GM21367 (cell line): ENCODE measurements around the gene CCSER1.
"Not testable (repeated sequence)": the region's sequence is repeated elsewhere in the genome, so short reads cannot be mapped to it uniquely, and the experiment has no call there.

Experiments
- ATAC-seq: cut with Tn5 transposase; IDR thresholded peaks from one replicate; pipeline ENCODE4 v1.9.1; 2021; ENCODE audit not compliant: unreplicated experiment

The CCSER1 gene

DNA sequence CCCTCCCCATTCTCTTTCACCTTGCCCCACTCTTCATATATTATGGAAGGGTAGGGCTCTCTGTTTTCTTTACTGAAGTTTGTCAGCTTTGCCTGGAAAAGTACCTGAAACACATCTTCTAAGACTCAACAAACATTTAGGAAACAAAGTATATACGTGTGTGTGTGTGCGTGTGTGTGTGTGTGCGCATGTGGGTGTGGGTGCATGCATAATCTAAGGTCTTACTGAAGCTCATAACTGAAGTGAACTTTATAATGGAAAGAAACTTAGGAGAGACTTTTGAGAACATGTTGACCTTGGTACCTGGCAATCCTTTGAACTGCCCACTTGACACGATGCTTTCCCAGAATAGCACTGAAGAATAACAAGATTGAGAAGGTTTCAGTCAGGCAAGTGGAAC lies 1190.2 kb downstream of the CCSER1 start:
- no peak for ATAC-seq

DNA sequence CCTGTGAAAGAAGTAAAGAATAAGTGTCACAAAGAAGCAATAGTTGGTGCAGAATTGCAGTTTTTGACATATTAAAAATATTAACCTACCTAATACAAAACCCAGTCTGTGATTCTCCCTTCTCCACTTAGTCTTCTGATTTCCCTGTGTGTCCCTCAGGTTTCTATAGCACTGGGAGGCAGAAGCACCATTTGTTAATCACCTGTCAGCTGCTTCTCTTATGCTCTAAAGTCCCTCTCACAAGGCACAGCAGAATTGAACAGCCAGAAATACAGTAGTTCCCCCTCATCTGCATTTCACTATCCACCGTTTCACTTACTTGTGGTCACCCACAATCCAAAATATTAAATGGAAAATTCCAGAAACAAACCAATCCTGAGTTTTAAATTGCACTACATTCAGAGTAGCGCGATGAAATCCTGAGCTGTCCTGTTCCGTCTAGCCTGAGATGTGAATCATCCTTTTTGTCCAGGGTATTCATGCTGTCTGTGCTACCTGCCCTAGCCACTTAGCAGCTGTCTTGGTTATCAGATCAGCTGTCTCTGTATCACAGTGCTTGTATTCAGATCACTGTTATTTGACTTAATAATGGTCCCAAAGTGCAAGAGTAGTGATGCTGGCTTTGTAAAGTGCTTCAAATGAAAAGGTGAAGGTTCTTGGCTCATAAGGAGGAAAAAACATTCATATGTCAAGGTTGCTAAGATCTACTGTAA lies 1192.5 kb downstream of the CCSER1 start:
- ATAC-seq: no peak

DNA sequence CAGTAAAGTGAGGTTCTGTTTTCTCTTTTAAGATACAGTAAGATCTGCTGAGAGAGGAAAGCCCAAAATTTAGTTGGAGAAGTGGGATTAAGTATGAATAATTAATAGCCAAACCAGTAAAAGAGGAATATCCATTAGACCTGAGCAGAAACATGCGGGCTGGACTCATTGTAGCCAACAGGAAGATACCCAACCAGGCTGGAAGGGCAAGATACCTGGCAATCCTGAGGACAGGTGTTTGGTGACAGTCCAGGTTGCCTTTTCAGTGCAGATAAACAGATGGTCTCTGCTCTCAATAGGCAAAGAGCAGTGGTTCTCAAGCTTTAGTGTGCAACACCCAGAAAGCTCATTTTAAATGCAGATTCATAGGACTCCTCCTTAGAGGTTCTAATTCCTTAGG lies 1195.8 kb downstream of the CCSER1 start:
- no peak for ATAC-seq

DNA sequence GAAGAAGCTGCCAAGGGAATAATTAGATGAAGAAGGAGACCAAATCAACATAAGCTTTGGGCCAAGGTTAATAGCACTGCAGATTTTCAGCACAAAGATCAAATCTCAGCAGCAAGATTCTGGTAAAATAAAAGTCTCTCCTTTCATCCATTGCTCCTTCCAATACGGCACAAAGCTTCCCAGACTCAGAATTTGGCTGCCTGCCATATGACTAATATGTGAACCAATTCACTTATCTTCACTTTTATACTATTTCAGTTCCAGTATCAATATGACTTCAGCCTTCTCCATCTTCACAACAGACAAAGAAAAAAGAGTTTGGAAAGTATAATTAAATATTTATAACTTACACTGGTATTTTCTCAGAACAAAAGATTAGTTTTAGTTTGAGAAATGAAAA lies 1198.3 kb downstream of the CCSER1 start:
- no peak for ATAC-seq

DNA sequence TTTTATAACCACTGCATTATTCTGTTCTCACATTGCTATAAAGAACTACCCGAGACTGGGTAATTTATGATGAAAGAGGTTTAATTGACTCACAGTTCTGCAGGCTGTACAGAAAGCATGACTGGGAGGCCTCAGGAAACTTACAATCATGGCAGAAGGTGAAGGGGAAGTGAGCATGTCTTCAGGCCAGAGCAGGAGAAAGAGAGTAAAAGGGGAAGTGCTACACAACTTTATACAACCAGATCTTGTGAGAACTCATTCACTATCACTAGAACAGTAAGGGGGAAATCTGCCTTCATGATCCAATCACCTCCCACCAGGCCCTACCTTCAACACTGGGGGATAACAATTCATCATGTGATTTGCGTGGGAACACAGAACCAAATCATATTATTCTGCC lies 1199.0 kb downstream of the CCSER1 start:
- not testable (repeated sequence) for ATAC-seq

DNA sequence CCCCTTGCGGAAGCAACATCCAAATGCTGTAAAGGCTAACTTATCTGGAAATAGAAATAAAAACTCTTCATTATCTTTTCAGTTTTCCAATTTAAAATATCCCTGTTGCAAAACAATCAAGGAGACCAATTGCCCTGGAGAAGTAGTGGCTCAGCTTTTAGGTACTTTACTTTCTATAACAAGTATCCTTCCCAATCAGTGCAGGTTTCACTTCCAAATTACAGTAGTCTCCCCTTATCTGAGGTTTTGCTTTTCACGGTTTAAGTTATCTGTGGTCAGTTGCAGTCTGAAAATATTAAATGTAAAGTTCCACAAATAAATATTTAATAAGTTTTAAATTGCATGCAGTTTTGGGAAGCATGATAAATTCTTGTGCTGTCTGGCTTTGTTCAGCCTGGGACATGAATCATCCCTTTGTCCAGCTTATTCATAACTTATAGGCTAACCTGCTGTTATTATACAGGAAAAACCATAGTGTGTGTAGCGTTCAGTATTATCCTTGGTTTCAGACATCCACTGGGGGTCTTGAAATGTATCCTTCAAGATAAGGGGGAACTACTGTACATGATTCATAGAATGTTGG lies 1203.5 kb downstream of the CCSER1 start:
- ATAC-seq: no peak

DNA sequence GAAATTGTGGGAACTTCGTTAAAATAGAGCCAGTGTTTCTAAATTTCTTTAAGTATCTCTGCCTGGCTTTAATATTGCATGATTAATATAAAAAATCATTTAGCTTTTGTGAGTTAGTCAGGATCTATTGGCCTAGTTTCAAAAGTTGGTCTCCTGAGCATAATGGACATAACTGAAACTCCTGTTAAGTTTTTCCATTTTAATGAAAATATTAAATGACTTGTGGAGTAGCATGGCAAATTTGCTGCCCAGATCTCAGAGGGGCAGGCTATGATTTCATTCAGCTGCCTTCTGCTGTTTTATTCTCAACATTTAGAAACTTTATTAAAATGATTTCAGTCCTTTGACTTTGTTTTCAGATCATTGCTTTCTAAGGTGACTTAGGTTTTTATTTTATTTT lies 1213.6 kb downstream of the CCSER1 start:
- no peak for ATAC-seq

DNA sequence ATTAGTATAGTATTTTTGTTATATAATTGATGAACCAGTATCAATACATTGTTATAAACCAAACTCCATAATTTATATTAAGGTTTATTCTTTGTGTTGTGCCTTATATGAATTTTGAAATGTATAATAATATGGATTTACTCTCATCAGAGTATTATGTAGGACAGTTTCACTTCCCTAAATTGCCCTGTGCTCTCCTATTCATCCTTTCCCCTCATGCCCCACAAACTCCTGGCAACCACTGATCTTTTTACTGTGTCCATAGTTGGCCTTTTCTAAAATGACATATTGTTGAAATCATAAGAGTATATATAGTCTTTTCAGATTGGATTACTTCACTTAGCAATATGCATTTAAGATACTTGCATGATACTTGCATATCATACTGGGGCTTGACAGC lies 1218.4 kb downstream of the CCSER1 start:
- no peak for ATAC-seq

DNA sequence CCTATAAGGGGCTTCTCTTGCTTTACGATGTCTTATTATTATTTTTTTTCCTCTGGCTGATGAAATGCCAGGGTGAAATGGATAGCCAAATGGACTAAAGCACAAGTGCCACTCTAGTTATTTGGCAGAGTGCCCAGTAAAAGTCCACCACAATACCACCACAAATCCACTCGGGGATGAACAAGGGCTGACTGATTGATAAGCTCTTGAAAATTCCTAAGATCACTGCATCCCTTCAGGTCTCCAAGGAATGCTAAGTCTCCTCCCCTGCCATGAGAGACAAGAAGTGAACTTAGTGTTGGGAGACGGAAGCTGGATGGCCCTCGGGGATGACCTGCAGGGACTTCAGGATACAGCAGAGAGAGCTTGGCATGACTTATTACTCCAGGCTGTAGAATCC lies 1229.3 kb downstream of the CCSER1 start:
- ATAC-seq: not testable (repeated sequence)

DNA sequence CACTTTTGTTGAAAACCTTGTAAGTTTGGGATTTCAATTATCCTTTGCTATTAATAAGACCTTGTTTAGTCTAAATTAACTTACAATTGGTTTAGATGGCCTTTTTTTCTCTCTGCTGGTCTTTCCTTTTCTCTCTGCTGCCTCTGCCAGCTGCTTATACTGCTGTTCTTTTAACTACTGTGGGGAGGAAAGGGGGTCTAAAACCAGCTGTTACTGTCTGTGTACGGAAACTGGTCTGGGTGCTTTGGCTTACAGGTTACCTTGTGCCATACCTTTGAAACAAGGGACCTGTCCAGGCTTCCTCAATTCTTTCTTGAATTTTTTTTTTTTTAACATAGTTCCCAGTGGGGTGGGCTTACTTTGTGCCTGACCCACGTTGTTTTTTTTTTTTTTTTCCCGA lies 1230.8 kb downstream of the CCSER1 start:
- not testable (repeated sequence) for ATAC-seq

DNA sequence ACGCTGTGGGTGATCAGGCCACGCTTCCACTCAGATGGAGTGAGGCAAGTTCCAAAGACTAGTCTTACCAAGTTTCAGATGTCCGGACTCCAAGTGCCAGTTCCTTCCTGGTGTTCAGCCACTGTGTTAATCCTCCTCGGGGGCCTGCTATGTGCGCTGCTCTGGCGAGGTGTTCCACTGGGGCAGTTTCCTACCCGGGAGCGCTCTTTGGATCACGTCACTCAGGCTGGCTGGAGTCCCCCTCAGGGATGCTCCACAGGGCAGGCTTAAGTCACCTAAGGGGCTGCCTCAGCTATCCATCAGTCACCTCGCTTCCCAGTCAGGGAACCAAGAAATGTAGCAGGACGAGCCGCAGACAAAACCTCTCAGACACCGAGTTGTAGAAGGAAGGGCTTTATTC lies 1231.4 kb downstream of the CCSER1 start:
- ATAC-seq: not testable (repeated sequence)

DNA sequence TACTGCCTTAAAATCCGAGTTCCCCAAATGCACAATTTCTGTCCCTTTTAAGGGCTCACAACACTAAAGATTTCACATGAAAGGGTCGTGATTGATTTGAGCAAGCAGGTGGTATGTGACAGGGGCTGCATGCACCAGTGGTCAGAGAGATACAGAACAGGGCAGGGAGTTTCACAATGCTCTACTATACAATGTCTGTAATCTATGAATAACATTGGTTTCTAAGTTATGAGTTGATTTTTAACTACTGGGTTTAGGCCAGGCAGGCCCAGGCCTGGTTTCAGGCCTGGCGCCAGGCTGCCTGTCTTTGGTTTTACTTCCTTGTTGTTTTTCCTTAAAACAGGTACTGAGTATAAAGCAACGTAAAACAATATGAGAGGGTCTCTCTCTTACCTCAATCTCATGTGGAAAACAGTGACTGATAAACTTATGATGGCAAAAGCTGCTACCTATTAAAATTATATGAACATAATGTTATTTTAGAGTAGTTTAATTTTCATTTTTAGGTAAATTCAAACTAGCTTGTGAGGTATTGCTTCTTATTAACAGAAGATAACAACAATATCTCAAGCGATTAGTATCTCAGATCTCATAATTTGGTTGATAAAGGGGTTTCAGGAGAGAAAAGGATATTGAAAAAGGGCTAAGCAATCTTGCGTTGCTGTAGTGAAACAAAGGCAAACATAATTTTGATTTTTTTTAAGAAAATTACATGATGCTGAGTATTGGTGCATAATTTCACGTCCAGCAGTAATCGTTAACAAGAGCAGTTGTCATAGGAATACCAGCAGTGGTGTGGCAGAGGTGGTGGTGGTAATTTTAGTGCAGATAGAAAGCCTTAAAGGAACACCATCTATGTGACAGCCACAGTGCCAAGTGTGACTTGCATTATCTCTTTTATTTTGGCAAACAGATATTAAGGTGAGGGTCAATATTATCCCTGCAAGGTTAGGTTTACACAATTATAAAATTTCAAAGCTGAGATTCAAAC lies 1232.1 kb downstream of the CCSER1 start:
- no peak for ATAC-seq

DNA sequence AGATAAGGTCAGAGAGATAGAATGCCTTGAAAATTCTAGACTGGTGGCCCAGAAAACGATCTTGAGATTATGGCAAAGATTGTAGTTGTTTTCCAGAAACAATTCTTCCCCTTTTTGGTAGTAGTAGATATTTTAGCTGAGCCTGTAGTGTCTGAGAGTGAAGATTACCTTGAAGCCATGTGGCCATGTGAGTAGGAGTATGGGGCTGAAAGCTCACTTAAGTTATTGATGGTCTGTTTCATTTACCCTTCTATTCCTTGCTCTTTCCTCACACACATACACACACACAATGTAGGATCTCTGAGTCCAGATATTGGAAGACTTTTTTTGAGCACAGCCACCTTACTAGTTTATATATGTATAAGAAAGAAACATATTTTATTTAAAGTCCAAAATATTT lies 1234.9 kb downstream of the CCSER1 start:
- ATAC-seq: no peak

DNA sequence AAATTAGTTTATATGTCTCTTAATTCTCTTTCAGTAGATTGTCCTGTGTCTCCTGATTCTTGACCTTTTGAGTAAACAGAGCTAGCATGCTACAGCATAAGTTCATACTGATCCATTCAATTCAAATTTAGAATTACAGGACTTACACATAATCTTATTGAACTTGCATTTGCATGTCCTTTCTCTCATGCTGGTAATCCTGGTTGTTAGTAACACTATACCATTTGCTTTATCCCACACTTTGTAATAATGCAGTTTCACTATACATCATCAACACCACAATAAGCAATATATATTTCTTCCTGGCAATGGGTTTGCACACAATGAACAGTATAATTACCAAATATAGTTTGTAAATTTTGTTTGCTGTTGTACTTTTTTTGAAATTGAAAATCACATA lies 1239.4 kb downstream of the CCSER1 start:
- no peak for ATAC-seq

DNA sequence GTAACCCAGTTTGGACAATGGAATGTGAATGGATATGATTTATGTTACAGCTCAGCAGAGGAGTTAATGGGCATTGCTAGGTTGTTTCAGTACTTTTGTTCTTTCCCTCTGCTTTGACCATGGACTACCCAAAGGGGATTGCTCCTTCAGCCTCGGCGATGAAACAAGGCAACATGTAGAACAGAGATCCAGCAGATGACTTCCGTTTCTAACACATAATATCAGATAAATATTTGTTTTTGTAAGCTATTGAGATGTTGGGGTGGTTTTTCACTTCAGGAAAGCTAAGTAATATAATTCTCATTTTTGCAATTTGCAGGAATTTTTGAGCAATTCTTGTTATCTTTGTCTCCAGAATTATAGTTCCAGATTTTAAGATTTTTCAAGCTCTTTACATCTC lies 1241.9 kb downstream of the CCSER1 start:
- ATAC-seq: no peak

DNA sequence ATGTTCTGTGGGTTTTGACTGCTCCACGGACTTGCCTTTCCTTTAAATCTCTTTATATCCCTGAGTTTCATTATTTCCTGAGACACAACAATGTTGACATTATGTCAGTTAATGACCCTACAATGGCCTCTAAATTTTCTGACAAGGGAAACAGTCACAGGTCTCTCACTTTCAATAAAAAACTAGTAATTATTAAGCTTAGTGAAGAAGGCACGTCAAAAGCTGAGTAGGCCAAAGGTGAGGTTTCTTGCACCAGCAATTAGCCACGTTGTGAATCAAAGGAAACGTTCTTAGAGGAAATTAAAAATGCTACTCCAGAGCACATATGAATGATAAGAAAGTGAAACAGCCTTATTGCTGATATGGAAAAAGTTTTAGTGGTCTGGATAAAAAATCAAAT lies 1246.4 kb downstream of the CCSER1 start:
- ATAC-seq: no peak

DNA sequence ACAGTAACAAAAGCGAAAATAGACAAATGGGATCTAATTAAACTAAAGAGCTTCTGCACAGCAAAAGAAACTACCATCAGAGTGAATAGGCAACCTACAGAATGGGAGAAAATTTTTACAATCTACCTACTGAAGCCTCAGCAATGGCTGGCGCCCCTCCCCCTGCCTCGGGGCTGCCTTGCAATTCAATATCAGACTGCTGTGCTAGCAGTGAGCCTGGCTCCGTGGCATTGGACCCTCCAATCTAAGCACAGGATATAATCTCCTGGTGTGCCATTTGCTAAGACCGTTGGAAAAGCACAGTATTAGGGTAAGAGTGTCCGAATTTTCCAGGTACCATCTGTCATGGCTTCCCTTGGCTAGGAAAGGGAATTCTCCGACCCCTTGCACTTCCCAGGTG lies 1278.2 kb downstream of the CCSER1 start:
- ATAC-seq: not testable (repeated sequence)

DNA sequence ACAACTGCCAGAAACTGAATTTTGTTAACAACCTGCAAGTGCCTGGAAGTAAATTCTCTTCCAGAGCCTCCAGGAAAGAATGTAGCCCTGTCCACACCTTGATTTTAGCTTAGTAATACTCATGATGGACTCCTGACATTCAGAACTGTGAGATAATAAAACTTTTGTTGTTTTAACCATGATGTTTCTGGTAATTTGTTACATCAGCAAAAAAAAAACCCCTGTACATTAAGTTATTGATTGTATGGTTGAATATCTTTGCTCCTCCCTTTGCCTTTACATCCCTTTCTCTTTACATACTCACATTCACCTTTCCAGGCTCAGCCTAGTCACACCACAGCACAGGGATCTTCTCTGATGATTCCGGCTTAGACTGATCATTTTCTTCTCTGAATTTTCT lies 1294.8 kb downstream of the CCSER1 start:
- no peak for ATAC-seq

DNA sequence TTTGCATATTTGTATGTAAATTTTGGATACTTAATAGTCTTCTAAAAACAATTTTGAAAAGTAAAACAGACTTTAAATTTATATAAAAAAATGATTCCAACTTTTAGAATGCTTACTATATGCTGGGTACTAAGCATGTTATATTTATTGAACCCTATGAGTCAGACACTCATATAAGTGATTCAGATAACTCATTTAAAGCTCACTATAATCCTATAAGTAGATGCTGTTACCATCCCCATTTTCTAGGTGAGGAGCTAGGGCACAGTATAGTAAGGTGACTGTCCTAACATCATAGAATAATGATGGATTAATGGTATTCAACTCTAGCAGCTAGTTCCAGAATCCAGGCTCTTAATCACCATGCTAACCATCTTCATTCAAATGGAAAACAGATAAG lies 1299.5 kb downstream of the CCSER1 start:
- no peak for ATAC-seq

DNA sequence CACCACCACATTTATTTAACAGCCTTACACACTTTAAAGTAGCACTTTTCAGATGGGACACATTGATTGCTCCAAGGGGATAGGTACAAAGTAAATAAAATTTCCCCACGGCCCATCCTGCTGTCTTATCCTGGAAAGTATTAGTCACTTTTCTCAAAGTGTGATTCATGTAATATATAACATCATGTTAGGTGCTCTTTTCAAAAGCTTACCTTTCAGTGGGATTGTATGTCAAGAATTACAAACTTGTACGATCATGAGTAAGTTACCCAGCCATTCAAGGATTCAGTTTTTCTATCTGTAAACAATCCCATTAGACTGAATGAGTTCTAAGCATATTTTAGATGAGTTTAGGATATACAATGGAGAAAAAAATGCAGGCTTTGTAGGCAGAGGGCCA lies 1300.0 kb downstream of the CCSER1 start:
- ATAC-seq: no peak

DNA sequence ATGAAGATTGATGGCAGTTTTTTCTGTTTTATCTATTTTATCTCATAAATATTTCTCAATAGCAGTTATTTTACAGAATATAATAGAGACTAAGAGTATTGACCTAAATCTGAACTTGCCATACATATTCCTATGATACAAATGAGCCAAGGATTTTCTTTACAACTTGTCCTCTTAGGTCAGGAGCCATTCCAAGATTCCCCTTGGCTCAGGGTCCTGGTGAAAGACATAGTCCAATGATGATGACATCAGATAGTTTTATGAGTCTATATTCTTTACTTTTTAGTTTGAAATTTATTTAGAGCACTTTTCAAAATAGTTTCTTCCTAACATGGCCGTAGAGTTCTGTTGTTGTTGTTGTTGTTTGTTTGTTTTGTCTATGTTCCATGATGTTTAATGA lies 1307.4 kb downstream of the CCSER1 start:
- no peak for ATAC-seq

DNA sequence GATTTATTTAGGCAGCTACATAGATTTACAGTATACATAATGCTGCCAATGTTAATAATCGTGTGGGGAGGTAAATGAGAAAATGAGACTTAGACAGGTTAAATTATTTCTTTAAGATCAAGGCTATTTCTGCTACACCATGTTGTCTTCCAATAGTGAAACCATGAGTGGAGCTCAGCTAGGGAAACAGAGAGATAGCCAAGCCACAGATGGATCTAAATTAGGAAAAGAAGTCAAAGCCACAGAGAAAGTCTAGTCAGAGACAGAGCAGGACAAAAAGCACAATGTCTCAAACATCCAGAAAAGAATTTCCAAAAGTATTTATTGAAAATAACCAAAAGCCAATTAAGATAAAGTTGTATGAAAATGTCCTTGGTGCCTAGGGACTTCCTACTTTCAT lies 1309.4 kb downstream of the CCSER1 start:
- ATAC-seq: no peak
